ENCODE results near the gene SEMA3E.

GRCh38 chr7:83681200-83681778 is 32.4 kb upstream of the SEMA3E start:
- TF ChIP-seq CTCF (conservative IDR thresholded peaks at IDR 0.05 in 1 of 2, IDR thresholded peaks at IDR 0.05 in 1 of 2; ENCODE audit: extremely low read depth in 1 of 2, insufficient read depth in 1 of 2, low read depth in 1 of 2, low read length in 2 of 2) (no peak), EZH2 (IDR thresholded peaks at IDR 0.05; ENCODE audit: borderline replicate concordance, low read length) (no peak)
